ENCODE results near the gene EPM2A.

The EPM2A gene

DNA sequence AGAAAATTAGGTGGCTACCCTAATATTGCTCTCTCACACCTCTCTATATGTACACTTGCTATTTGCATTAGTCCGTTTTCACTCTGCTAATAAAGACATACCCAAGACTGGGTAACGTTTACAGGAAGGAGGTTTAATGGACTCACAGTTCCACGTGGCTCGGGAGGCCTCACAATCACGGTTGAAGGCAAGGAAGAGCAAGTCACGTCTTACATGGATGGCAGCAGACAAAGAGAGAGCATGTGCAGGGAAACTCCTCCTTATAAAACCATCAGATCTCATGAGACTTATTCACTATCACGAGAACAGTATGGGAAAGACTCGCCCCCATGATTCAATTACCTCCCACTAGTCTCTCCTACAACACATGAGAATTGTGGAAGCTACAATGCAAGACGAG, 53.4 kb downstream of the EPM2A start:
- no peak overlapping the region for H3K27ac ChIP-seq
- no peak for TF ChIP-seq CTCF (conservative IDR thresholded peaks at IDR 0.05)
- TF ChIP-seq ZFX (IDR thresholded peaks at IDR 0.05): no peak

GRCh38 chr6:145673504-145673903, 61.8 kb downstream of the EPM2A start:
- TF ChIP-seq ZFX (IDR thresholded peaks at IDR 0.05) (no peak), CTCF (conservative IDR thresholded peaks at IDR 0.05) (no peak)
- H3K27ac ChIP-seq: no peak overlapping the region

DNA sequence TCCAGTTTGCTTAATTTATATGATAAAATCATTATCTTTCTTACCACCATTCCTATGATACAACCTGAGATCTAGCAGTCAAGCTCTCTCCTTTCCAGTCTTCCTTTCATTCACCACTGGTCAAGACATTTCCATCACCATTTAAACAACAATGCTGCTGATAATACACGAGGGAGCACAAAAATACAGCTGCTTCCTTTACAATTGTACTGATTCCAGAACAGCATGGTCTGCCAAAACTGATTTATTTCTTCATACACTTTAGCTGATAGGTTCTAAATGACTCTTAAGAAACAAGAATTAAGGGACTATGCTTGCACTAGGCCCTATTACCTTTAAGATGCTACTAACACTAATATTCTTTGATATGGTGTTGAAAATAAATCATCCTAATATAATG, 65.0 kb downstream of the EPM2A start:
- no peak for TF ChIP-seq CTCF (conservative IDR thresholded peaks at IDR 0.05)
- no peak for TF ChIP-seq ZFX (IDR thresholded peaks at IDR 0.05)
- no peak overlapping the region for H3K27ac ChIP-seq

DNA sequence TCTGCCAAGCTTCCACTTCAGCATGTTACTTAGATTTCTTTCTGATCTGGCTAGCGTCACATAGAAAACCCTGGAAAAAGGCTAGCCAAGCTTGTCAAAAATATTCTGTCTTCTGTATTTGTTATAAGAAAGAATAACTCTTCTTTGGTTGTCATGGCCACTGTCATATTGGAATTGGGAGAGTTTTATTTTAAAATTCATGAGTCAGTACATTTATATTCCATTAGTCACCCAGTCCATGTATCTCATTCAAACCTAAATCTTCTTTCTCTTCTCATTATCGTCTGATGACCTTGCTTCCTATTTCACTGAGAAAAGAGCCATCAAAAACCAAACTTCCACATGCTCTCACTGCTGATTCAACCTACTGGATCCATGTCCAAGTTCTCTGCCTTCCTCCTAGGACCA, 65.7 kb downstream of the EPM2A start:
- no peak overlapping the region for H3K27ac ChIP-seq
- TF ChIP-seq ZFX (IDR thresholded peaks at IDR 0.05): no peak
- no peak for TF ChIP-seq CTCF (conservative IDR thresholded peaks at IDR 0.05)

DNA sequence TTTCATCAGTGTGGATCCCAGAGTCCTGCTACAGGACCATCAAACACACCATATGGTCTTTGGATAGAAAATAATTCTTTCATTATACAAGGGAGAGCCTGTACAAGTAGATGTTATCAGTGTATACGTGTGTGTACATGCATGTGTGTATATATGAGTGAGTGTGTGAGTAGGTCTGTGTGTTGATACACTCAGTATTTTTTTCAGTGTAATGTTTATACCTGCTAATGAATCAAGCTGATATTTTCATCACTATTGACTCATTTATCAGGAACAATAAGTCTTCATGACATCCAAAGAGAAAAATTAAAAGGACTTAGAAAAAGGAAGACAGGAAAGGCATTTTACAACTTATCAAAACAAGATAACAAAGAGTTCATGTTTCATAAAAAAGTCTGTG, 66.5 kb downstream of the EPM2A start:
- TF ChIP-seq ZFX (IDR thresholded peaks at IDR 0.05): no peak
- no peak for TF ChIP-seq CTCF (conservative IDR thresholded peaks at IDR 0.05)
- H3K27ac ChIP-seq: no peak overlapping the region

DNA sequence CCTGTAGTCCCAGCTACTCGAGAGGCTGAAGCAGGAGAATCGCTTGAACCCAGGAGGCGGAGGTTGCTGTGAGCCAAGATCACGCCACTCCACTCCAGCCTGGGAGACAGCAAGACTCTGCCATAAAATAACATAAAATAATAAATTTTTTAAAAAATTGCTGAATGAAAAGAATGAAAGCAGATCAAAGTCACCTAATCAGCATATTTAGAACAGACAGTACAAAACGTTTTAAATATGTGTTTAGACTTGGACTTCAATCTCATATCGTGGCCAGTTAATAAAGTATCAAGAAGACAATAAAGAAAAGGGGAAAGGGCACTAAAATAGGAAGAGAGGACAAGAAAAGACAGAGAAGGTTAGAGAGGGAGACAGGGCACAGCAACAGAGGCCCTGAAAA, 74.6 kb downstream of the EPM2A start:
- no peak for TF ChIP-seq ZFX (IDR thresholded peaks at IDR 0.05)
- TF ChIP-seq CTCF (conservative IDR thresholded peaks at IDR 0.05): no peak
- H3K27ac ChIP-seq: no peak overlapping the region

DNA sequence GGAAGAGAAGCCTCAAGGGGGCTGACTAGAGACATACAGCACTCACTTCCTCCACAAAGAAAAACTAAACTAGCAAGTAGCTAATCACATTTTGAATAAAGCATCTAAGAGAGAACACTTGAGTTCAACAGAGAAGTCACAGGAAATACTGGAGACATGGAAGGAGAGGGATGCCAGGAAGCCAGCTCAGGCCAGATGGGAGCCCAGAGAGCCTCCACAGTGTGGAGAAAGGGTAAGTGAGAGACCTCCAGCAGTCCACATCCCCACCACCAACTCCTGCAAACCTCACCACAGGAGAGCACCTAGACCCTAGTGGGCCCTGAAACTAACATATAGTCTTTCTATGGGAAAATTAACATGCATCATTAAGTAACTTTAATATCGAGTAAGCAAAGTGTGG, 79.2 kb downstream of the EPM2A start:
- no peak overlapping the region for H3K27ac ChIP-seq
- no peak for TF ChIP-seq CTCF (conservative IDR thresholded peaks at IDR 0.05)
- TF ChIP-seq ZFX (IDR thresholded peaks at IDR 0.05): no peak

Measured in C4-2B (cell line).